ENCODE data around the gene SUMO3. TPM values are rescaled to one million over a fixed set of nuclear protein-coding genes. Genes with fewer than 3 reads are reported as not detected.

The SUMO3 gene
- total RNA-seq, 1 experiment from 2014 or later = 62.3 TPM

DNA sequence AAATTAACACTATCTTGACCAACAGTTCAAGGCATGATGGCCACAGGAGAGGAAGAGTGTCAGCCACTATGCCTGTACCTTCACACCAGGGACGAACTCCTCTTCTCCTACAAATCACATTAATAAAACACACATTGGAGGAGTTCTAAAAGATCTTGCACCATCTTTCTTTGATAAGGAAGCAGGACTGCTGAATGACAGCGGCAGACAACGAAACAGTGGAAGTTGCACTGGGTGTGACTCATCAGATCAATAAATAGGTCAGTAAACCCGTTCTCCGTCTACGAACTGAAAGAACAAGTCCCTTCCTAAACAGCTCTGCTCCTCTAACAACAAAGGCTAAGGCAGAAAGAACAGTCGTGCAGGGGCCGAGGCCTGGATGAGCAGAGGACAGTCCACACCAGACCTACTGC lies 39.4 kb downstream of the SUMO3 start:
- DNase-seq (ENCODE audit: unreplicated experiment) = no peak
- intact Hi-C loops (cut with micrococcal nuclease) = no loop called here
- ChIA-PET POLR2A (interaction anchor here (0.7 kb wide), 1 partner anchor 15 kb away, joined by 3 read pairs; no protein-coding TSS in a partner anchor), CTCF (no interaction called here)
- H3K27me3 Mint-ChIP-seq (ENCODE audit: insufficient read depth, unreplicated experiment) = no peaks in the 10 kb centered on the region
- peaks cover 48% of the 10 kb centered on the region for H3K36me3 Mint-ChIP-seq (ENCODE audit: insufficient read depth, unreplicated experiment)
- no TSS peak for BruUV-seq (replicated peaks)
- H3K9me3 Mint-ChIP-seq (ENCODE audit: unreplicated experiment) = no peaks in the 10 kb centered on the region
- peak overlapping the region; percentile 14 for H3K27ac Mint-ChIP-seq (ENCODE audit: low read depth, unreplicated experiment)
- H3K4me1 Mint-ChIP-seq (ENCODE audit: insufficient read depth, unreplicated experiment) = peaks cover 15% of the 10 kb centered on the region
- H3K4me3 Mint-ChIP-seq (ENCODE audit: unreplicated experiment) = no peak overlapping the region
- TF ChIP-seq, protein P1, sequence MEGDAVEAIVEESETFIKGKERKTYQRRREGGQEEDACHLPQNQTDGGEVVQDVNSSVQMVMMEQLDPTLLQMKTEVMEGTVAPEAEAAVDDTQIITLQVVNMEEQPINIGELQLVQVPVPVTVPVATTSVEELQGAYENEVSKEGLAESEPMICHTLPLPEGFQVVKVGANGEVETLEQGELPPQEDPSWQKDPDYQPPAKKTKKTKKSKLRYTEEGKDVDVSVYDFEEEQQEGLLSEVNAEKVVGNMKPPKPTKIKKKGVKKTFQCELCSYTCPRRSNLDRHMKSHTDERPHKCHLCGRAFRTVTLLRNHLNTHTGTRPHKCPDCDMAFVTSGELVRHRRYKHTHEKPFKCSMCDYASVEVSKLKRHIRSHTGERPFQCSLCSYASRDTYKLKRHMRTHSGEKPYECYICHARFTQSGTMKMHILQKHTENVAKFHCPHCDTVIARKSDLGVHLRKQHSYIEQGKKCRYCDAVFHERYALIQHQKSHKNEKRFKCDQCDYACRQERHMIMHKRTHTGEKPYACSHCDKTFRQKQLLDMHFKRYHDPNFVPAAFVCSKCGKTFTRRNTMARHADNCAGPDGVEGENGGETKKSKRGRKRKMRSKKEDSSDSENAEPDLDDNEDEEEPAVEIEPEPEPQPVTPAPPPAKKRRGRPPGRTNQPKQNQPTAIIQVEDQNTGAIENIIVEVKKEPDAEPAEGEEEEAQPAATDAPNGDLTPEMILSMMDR (IDR thresholded peaks at IDR 0.05; ENCODE audit: unreplicated experiment) = no peak

GRCh38 chr21:44778094-44778493 lies 39.8 kb downstream of the SUMO3 start:
- intact Hi-C loops (cut with micrococcal nuclease) = no loop called here
- Mint-ChIP-seq H3K27me3 (ENCODE audit: insufficient read depth, unreplicated experiment) (no peaks in the 10 kb centered on the region), H3K4me3 (ENCODE audit: unreplicated experiment) (no peak overlapping the region), H3K9me3 (ENCODE audit: unreplicated experiment) (no peaks in the 10 kb centered on the region), H3K4me1 (ENCODE audit: insufficient read depth, unreplicated experiment) (peaks cover 10% of the 10 kb centered on the region), H3K27ac (ENCODE audit: low read depth, unreplicated experiment) (peak overlapping the region; percentile 14), H3K36me3 (ENCODE audit: insufficient read depth, unreplicated experiment) (peaks cover 52% of the 10 kb centered on the region)
- no TSS peak for BruUV-seq (replicated peaks)
- no peak for DNase-seq (ENCODE audit: unreplicated experiment)
- ChIA-PET POLR2A (no interaction called here), CTCF (no interaction called here)
- TF ChIP-seq, protein P1 (IDR thresholded peaks at IDR 0.05; ENCODE audit: unreplicated experiment) = no peak

DNA sequence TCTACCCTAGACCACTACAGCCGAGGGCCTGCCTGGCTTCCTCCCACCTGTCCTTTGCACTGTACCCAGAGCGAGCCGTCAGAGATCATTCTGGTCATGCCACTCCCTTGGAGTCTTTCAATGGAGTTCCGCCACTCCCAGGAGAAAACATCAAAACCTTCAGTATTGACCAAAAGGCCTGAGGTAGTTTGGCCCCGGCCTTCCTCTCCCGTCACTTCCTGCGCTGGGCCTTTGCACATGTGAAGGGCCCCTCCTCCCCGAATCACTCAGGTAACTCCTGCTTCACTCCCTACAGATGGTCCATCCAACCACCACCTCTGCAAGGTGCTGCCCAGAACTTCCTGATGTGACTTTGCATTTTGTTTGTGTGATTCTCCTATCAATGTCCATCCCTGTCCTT lies 42.9 kb downstream of the SUMO3 start:
- Mint-ChIP-seq H3K4me1 (ENCODE audit: insufficient read depth, unreplicated experiment) (peaks cover 10% of the 10 kb centered on the region), H3K36me3 (ENCODE audit: insufficient read depth, unreplicated experiment) (peaks cover 61% of the 10 kb centered on the region), H3K27me3 (ENCODE audit: insufficient read depth, unreplicated experiment) (no peaks in the 10 kb centered on the region), H3K27ac (ENCODE audit: low read depth, unreplicated experiment) (no peak overlapping the region), H3K9me3 (ENCODE audit: unreplicated experiment) (no peaks in the 10 kb centered on the region), H3K4me3 (ENCODE audit: unreplicated experiment) (no peak overlapping the region)
- BruUV-seq (replicated peaks) = no TSS peak
- TF ChIP-seq, protein P1 (IDR thresholded peaks at IDR 0.05; ENCODE audit: unreplicated experiment) = no peak
- CTCF ChIA-PET = interaction anchor here (1.2 to 1.8 kb wide), 3 partner anchors 18 to 265 kb away, joined by 5 to 9 read pairs (median 8); no protein-coding TSS in a partner anchor
- POLR2A ChIA-PET = interaction anchor here (0.7 kb wide), 1 partner anchor 26 kb away, joined by 3 read pairs; the partner anchor contains the start of gene UBE2G2
- intact Hi-C loops (cut with micrococcal nuclease) = no loop called here
- no peak for DNase-seq (ENCODE audit: unreplicated experiment)

DNA sequence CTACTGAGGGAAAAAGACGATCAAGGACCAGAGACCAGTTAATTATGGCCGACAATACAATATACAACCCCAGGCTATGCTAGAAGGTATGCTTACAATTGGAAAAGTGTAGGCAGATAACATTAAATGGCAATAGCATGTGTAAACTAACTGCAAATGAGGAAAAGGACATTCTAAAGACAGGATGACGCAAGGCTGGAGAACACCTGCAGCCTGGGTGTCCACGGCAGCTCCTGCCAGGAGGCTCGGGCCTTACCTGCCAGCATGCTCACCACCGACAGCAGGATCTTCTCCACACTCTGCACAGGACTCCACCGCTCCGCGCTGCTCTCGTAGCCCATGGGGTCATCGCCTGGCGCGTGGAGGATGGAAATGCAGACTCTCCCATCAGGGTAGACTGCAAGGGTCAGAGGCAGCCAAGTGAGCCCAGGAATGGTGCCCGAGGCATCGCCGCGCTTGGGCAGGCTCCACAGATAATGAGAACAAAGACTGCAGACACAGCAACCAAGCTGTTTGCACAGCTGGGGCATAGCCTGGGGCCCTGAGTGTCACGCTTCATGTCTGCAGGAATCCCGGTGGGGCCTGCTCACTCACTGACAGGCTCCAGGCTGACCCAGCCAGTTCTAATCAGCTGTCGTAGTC lies 44.5 kb downstream of the SUMO3 start:
- TF ChIP-seq, protein P1 (IDR thresholded peaks at IDR 0.05; ENCODE audit: unreplicated experiment) = no peak
- no peaks in the 10 kb centered on the region for H3K27me3 Mint-ChIP-seq (ENCODE audit: insufficient read depth, unreplicated experiment)
- H3K36me3 Mint-ChIP-seq (ENCODE audit: insufficient read depth, unreplicated experiment) = peaks cover 66% of the 10 kb centered on the region
- intact Hi-C loops (cut with micrococcal nuclease) = no loop called here
- peaks cover 8% of the 10 kb centered on the region for H3K4me1 Mint-ChIP-seq (ENCODE audit: insufficient read depth, unreplicated experiment)
- POLR2A ChIA-PET = interaction anchor here (1.1 to 1.8 kb wide), 2 partner anchors 10 to 24 kb away, joined by 3 to 5 read pairs; no protein-coding TSS in a partner anchor
- no peaks in the 10 kb centered on the region for H3K9me3 Mint-ChIP-seq (ENCODE audit: unreplicated experiment)
- no peak for DNase-seq (ENCODE audit: unreplicated experiment)
- CTCF ChIA-PET = interaction anchor here (0.5 to 1.5 kb wide), 3 partner anchors 20 to 551 kb away, joined by 3 to 4 read pairs (median 3); no protein-coding TSS in a partner anchor
- no TSS peak for BruUV-seq (replicated peaks)
- no peak overlapping the region for H3K27ac Mint-ChIP-seq (ENCODE audit: low read depth, unreplicated experiment)
- no peak overlapping the region for H3K4me3 Mint-ChIP-seq (ENCODE audit: unreplicated experiment)
